Astrocyte of the spinal cord (primary cell): ENCODE results near the gene RAP1GAP2.

Experiments
- DNase-seq: peaks from one replicate; pipeline ENCODE4 v3.0.0; 2011; ENCODE audit warnings: low read depth, low spot score
- H3K4me3 ChIP-seq: 2 replicates; pipeline ENCODE4 v1.5.1; 2011; ENCODE audit warnings: low read depth, mild to moderate bottlenecking, low read length, moderate library complexity
- CTCF ChIP-seq: IDR thresholded peaks from 2 replicates; pipeline ENCODE4 v1.5.1; 2012; ENCODE audit warnings: low read depth, mild to moderate bottlenecking, low read length, inconsistent platforms
- in situ Hi-C: cut with HindIII; loops from 2 replicates; pipeline ENCODE4 v1.10.0; 2017; ENCODE audit warnings: low sequenced_read_pairs

RAP1GAP2 gene

GRCh38 chr17:3034578-3034920, 238.3 kb downstream of the RAP1GAP2 start:
- DNase-seq = no peak
- in situ Hi-C loops = no loop called here
- no peak overlapping the region for H3K4me3 ChIP-seq
- no peak for TF ChIP-seq CTCF

DNA sequence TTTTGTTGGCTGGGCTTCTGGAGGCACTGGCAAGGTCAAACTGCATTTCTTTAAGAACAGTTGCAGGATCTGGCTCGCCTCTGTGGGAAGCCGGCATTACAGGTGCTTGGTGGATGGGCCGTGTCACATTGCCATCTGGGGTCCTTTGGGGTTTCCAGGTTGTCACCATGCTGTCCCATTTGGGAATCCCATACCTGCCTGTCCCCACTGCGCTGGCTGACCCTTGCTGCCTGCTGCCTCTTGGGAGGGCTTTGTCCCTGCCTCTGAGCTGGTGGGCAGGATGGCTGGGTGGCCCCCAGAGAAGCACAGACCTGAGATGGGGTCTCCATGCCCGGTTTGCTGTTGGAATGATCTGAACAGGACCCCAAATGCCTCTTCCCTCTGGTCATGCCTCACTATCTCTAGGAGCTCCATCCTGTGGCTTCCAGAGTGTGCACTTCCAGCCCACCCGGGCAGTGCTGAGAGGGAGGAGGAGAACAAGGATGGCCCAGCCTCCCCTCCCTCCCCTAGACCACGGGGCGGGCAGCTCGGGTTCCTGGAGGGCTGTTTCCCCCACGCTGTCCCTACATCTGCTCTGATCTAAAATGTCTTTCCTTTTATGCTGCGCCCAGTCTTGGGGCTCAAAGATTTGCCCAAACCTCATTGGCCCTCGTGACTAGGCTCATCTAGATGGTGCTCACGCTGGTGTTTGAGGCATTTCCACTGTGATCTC, 239.2 kb downstream of the RAP1GAP2 start:
- in situ Hi-C loops = no loop called here
- DNase-seq = no peak
- H3K4me3 ChIP-seq = no peak overlapping the region
- TF ChIP-seq CTCF = no peak

DNA sequence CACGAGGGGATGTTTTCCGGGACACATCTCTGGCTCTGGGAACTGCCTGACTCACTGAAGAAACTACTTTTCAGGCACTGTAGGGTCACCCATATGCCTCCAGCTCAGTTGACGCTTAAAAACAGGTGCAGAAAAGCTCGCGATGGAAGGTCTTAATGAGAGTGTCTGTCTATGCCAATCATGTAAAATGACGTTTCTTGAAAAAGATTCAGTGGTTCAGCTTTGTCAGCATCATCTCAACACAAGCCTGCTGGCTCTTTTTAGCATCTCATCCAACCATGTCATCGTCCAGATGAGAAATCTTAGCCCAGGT, 239.7 kb downstream of the RAP1GAP2 start:
- DNase-seq = no peak
- in situ Hi-C loops = no loop called here
- TF ChIP-seq CTCF = no peak
- H3K4me3 ChIP-seq = no peak overlapping the region

DNA sequence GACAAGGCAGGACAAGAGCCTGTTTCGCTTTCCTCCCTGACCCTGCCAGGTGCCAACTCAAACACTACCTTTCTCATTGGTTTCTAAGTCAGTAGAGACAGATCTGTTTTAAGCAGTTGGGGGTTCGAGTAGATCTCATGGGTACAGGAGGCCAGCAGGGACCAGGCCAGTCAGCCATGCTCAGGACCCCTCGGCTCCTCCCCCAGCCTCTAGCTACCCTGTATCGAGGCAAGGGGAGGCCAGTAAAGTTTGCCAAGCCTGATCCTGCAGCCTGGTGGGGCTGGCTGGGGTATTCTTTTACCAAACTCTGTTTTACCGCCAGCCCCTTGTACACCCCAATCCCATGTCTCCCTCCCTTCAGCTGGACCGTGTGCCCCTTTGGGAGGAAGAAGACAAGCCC, 240.6 kb downstream of the RAP1GAP2 start:
- no peak overlapping the region for H3K4me3 ChIP-seq
- in situ Hi-C loops = no loop called here
- DNase-seq = no peak
- no peak for TF ChIP-seq CTCF

GRCh38 chr17:3037259-3037658, 241.0 kb downstream of the RAP1GAP2 start:
- TF ChIP-seq CTCF = no peak
- in situ Hi-C loops = no loop called here
- no peak for DNase-seq
- no peak overlapping the region for H3K4me3 ChIP-seq

DNA sequence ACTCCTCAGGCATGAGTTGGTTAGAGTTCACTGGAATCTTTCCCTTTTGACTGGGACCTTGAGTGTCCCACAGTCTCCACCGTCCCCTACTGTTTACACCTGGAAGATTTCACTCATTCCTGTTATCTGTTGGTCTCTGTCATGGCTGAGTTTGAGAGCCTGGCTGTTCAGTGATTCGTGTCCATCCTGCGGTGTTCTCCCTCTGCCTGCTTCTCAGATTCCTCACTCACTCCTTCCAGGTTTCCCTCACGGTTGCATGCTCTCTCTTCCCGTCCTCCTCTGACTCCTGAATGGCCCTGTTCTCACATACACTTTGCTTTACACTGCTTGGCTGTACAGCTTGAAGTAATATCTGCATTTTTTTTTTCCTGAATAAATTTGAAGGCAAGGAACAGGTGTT, 242.7 kb downstream of the RAP1GAP2 start:
- no peak for TF ChIP-seq CTCF
- no peak overlapping the region for H3K4me3 ChIP-seq
- in situ Hi-C loops = no loop called here
- DNase-seq = no peak

- H3K4me3 ChIP-seq = no peak overlapping the region
- DNase-seq = no peak
- TF ChIP-seq CTCF = no peak
- in situ Hi-C loops = no loop called here
Observed at GRCh38 chr17:3039736-3040135, 243.5 kb downstream of the RAP1GAP2 start.
